Neural crest cell (in vitro differentiated cells): ENCODE data around the gene AATK. TPM values are rescaled to one million over a fixed set of nuclear protein-coding genes. Genes with fewer than 3 reads are reported as not detected.

Experiments
- DNase-seq: peaks from one replicate; pipeline ENCODE4 v3.0.0; 2021; ENCODE audit warnings: low read depth, mixed read lengths, low spot score
- H3K27ac Mint-ChIP-seq: one replicate; pipeline ENCODE4 v1.8.0; 2021; ENCODE audit warnings: mild to moderate bottlenecking, mixed read lengths; ENCODE audit not compliant: unreplicated experiment
- H3K27me3 Mint-ChIP-seq: 2 replicates; pipeline ENCODE4 v1.8.0; 2021; ENCODE audit warnings: low read depth, mild to moderate bottlenecking, mixed read lengths
- H3K36me3 Mint-ChIP-seq: 2 replicates; pipeline ENCODE4 v1.8.0; 2021; ENCODE audit warnings: low read depth, mild to moderate bottlenecking, mixed read lengths
- H3K4me1 Mint-ChIP-seq: 2 replicates; pipeline ENCODE4 v1.8.0; 2021; ENCODE audit warnings: mixed read lengths
- H3K4me3 Mint-ChIP-seq: one replicate; pipeline ENCODE4 v1.8.0; 2021; ENCODE audit warnings: mild to moderate bottlenecking, mixed read lengths
- H3K9me3 Mint-ChIP-seq: 2 replicates; pipeline ENCODE4 v1.8.0; 2021; ENCODE audit warnings: mixed read lengths
- CTCF ChIP-seq: fragments of 200-600 bp; sonication (generic); conservative IDR thresholded peaks from 2 replicates; pipeline ENCODE4 v1.5.0; 2021; ENCODE audit warnings: antibody characterized with exemption, mild to moderate bottlenecking
- total RNA-seq: library from RNA; stranded (reverse); gene quantifications from 2 replicates; pipeline ENCODE4 v1.2.1, GENCODE V29; 2021

AATK gene
- total RNA-seq, 1 donor from 2014 or later = 6.0 TPM

- H3K4me1 Mint-ChIP-seq = no peaks in the 10 kb centered on the region
- H3K27ac Mint-ChIP-seq = no peak overlapping the region
- peaks cover 3% of the 10 kb centered on the region for H3K9me3 Mint-ChIP-seq
- no peak for TF ChIP-seq CTCF
- no peak overlapping the region for H3K4me3 Mint-ChIP-seq
- DNase-seq = no peak
- peaks cover 8% of the 10 kb centered on the region for H3K36me3 Mint-ChIP-seq
- H3K27me3 Mint-ChIP-seq = peaks cover 2% of the 10 kb centered on the region
Observed at GRCh38 chr17:81169870-81170309, 3.9 kb upstream of the AATK start.

DNA sequence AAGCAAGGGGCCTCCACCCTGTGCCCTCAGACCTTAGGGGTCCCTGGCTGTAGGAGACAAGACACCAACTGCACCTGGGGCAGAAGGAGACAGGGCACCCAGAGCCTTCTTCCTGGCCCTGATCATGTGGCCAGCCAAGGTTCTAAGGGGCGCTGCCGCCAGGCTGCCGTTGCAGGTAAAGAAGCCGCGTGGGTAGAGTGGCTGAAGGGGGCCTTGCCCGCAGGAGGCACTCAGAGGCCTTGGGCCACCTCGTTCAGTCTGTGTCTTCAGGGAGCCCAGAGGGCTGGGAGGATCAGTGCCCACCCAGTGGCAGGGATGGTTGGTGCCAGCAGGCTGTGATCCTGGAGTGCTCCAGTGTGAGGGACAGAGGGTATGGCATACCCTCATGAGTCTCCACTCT, 1.6 kb upstream of the AATK start:
- peak overlapping the region; percentile 84 for H3K4me3 Mint-ChIP-seq
- H3K27me3 Mint-ChIP-seq = peaks cover 2% of the 10 kb centered on the region
- DNase-seq = no peak
- no peaks in the 10 kb centered on the region for H3K9me3 Mint-ChIP-seq
- no peaks in the 10 kb centered on the region for H3K4me1 Mint-ChIP-seq
- H3K36me3 Mint-ChIP-seq = no peaks in the 10 kb centered on the region
- TF ChIP-seq CTCF = no peak
- no peak overlapping the region for H3K27ac Mint-ChIP-seq

DNA sequence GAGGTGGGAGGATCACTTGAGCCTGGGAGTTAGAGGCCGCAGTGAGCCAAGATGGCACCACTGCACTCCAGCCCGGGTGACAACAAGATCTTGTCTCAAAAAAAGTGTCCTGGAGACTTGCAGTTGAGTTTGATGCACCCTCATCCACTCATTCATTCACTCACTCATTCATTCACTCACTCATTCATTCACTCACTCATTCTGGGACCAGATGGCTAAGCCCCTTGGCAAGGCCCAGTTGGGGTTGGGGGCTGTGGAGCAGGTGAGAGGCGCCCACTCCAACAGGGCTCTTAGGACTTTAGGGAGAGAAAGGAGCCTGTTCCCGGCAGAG, 1.1 kb upstream of the AATK start:
- no peak overlapping the region for H3K27ac Mint-ChIP-seq
- no peaks in the 10 kb centered on the region for H3K36me3 Mint-ChIP-seq
- no peak for TF ChIP-seq CTCF
- peaks cover 2% of the 10 kb centered on the region for H3K27me3 Mint-ChIP-seq
- DNase-seq = no peak
- H3K4me3 Mint-ChIP-seq = peak overlapping the region; percentile 84
- no peaks in the 10 kb centered on the region for H3K9me3 Mint-ChIP-seq
- no peaks in the 10 kb centered on the region for H3K4me1 Mint-ChIP-seq

DNA sequence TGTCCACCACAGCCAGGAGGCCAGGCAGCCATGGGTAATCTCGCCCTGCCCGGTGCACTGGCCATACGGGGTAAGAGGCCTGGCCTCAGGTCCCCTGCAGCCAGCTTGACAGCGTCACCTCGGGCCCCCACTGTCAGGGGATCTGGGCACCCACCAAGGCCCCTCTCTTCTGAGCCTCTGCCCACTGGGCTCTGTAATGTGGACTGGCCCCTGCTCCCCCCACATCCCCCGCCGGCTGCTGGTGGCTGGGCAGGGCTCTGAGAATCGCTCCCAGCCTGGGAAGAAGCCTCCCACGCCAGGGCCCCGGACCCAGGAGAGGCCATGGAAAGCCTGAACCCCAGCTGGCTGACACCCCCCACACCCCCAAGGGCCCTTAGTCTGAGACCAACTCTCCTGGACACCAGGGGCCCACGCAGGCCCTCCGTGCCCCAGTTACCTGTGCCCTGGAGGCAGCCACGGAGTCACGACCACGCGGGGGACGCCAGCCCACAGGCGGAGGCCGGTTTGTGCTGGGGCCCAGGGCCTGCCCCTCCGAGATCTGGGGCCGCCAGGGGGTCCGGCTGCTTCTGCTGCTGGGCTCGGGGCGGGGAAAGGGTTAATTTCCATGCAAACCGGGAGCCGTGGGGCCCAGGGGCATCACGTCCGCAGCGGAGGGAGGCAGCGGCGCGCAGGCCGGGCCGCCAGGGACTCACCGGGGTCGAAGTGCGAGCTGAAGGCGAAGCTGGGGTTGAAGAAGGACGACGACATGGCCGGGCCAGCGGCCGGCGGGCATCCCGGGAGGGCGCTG, 582 bp downstream of the AATK start, which contains the start of gene PVALEF:
Gene PVALEF (plus strand): TSS at position 262 of the 787 bp plus-strand sequence. CDS start 15,720 bp downstream, outside the sequence.
- H3K27ac Mint-ChIP-seq = no peak within 1 kb of the TSS

More for the DNA sequence above, 582 bp downstream of the AATK start, which contains the start of gene PVALEF:
- peak within 1 kb of the TSS; percentile 62 for H3K4me3 Mint-ChIP-seq
- H3K27me3 Mint-ChIP-seq = peaks cover 2% of the 10 kb centered on the region
- DNase-seq = peak; percentile 49
- no peak for TF ChIP-seq CTCF
- H3K4me1 Mint-ChIP-seq = no peaks in the 10 kb centered on the region
- no peaks in the 10 kb centered on the region for H3K36me3 Mint-ChIP-seq
- no peaks in the 10 kb centered on the region for H3K9me3 Mint-ChIP-seq
